Measurements from ENCODE around the gene CDON. TPM values are rescaled to one million over a fixed set of nuclear protein-coding genes. Genes with fewer than 3 reads are reported as not detected.

Gene CDON
- total RNA-seq, 1 experiment from 2014 or later = 17.1 TPM

DNA sequence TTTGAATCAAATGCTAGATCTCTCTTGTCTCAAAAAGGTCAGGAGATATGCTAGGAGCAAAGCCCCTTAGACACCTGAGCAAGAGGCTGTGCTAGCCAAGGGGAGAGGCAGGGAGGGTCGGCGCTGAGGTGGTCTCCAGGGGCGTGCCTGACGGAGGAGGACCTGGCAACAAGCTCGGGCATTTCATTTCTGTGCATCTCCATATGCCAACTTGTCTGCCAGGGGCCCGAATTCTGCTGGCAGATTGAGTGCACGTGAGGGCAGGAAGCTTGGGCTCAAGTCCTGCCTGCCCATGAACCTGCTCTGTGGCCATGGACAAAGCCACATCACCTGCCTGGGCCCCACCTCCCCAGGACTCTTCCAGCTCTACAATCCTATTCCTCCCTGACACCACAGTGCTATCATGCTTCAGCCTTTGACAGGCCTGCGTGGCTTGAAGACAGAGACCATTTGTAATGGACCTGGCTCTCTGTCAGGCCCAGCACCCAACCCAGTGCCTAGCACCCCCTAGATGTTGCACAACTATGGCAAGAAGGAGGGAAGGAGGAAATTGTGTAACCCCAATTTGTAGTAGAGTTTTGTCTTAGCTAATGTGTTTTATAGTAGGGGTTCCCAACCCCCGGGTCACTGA is 133.1 kb downstream of the CDON start:
- intact Hi-C loops (cut with micrococcal nuclease; ENCODE audit: unreplicated experiment) = no loop called here
- CTCF ChIA-PET = no interaction called here

DNA sequence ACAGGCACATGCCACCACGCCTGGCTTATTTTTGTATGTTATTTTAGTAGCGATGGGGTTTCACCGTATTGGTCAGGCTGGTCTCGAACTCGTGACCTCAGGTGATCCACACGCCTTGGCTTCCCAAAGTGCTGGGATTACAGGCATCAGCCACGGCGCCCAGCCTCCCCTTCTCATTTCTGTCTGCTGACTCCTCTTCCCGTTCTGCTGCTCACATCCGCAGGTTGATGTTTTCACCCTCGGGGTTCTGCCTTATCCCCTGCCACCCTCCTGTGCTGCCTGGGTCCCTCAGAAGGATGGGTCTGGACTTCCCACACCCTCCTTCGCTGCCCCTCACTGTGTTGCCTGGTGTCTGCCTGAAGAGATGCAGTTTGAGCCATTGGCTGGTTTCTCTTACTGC is 136.0 kb downstream of the CDON start:
- DNase-seq (ENCODE audit: low read depth, low spot score) = no peak
- no TSS peak for BruUV-seq (replicated peaks)

More for the DNA sequence above, 133.1 kb downstream of the CDON start:
- Histone ChIP-seq H3K36me3 (ENCODE audit: control insufficient read depth, insufficient read depth, low read length) (no peaks in the 10 kb centered on the region), H3K9me3 (ENCODE audit: control insufficient read depth, insufficient read depth, low read depth, low read length) (no peaks in the 10 kb centered on the region), H3K4me1 (ENCODE audit: control insufficient read depth, insufficient read depth, low read length) (peaks cover 4% of the 10 kb centered on the region; the same call in 1 of the 2 replicates), H3K4me3 (ENCODE audit: low read depth in 2 of 2, low read length in 2 of 2) (no peak overlapping the region), H3K27ac (ENCODE audit: low read length) (no peak overlapping the region), H3K27me3 (ENCODE audit: control insufficient read depth, insufficient read depth, low read length) (peaks cover 13% of the 10 kb centered on the region)
- POLR2A ChIA-PET = no interaction called here
- ATAC-seq (no peak), DNase-seq (ENCODE audit: low read depth, low spot score) (no peak)
- BruUV-seq (replicated peaks) = no TSS peak
- no peak for TF ChIP-seq TCF7L2 (IDR thresholded peaks at IDR 0.05; ENCODE audit: low read depth, low read length)
- TF ChIP-seq, protein P1, sequence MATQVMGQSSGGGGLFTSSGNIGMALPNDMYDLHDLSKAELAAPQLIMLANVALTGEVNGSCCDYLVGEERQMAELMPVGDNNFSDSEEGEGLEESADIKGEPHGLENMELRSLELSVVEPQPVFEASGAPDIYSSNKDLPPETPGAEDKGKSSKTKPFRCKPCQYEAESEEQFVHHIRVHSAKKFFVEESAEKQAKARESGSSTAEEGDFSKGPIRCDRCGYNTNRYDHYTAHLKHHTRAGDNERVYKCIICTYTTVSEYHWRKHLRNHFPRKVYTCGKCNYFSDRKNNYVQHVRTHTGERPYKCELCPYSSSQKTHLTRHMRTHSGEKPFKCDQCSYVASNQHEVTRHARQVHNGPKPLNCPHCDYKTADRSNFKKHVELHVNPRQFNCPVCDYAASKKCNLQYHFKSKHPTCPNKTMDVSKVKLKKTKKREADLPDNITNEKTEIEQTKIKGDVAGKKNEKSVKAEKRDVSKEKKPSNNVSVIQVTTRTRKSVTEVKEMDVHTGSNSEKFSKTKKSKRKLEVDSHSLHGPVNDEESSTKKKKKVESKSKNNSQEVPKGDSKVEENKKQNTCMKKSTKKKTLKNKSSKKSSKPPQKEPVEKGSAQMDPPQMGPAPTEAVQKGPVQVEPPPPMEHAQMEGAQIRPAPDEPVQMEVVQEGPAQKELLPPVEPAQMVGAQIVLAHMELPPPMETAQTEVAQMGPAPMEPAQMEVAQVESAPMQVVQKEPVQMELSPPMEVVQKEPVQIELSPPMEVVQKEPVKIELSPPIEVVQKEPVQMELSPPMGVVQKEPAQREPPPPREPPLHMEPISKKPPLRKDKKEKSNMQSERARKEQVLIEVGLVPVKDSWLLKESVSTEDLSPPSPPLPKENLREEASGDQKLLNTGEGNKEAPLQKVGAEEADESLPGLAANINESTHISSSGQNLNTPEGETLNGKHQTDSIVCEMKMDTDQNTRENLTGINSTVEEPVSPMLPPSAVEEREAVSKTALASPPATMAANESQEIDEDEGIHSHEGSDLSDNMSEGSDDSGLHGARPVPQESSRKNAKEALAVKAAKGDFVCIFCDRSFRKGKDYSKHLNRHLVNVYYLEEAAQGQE (IDR thresholded peaks at IDR 0.05; ENCODE audit: insufficient read depth in 1 of 2, low read depth in 2 of 2, low read length in 1 of 2) = no peak
- no peak for TF ChIP-seq POLR2AphosphoS5 (IDR thresholded peaks at IDR 0.05; ENCODE audit: low read depth, low read length)
- TF ChIP-seq SIN3A (IDR thresholded peaks at IDR 0.05; ENCODE audit: borderline replicate concordance, insufficient read depth, low read depth, low read length) = no peak
- TF ChIP-seq, protein P2, sequence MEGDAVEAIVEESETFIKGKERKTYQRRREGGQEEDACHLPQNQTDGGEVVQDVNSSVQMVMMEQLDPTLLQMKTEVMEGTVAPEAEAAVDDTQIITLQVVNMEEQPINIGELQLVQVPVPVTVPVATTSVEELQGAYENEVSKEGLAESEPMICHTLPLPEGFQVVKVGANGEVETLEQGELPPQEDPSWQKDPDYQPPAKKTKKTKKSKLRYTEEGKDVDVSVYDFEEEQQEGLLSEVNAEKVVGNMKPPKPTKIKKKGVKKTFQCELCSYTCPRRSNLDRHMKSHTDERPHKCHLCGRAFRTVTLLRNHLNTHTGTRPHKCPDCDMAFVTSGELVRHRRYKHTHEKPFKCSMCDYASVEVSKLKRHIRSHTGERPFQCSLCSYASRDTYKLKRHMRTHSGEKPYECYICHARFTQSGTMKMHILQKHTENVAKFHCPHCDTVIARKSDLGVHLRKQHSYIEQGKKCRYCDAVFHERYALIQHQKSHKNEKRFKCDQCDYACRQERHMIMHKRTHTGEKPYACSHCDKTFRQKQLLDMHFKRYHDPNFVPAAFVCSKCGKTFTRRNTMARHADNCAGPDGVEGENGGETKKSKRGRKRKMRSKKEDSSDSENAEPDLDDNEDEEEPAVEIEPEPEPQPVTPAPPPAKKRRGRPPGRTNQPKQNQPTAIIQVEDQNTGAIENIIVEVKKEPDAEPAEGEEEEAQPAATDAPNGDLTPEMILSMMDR (IDR thresholded peaks at IDR 0.05) = no peak
- in situ Hi-C loops (cut with HindIII; ENCODE audit: low pct_unique_long_range_greater_than_20kb, low sequenced_read_pairs) = loop anchor here (25.0 kb wide), 1 partner anchor 283 kb away; the partner anchor contains the start of genes FAM118B and RPUSD4

More for the DNA sequence above, 136.0 kb downstream of the CDON start:
- no peaks in the 10 kb centered on the region for H3K36me3 ChIP-seq (ENCODE audit: control insufficient read depth, insufficient read depth, low read length)
- no peak overlapping the region for H3K4me3 ChIP-seq (ENCODE audit: low read depth in 2 of 2, low read length in 2 of 2)
- no peaks in the 10 kb centered on the region for H3K9me3 ChIP-seq (ENCODE audit: control insufficient read depth, insufficient read depth, low read depth, low read length)
- peaks cover 11% of the 10 kb centered on the region for H3K27me3 ChIP-seq (ENCODE audit: control insufficient read depth, insufficient read depth, low read length)
- H3K4me1 ChIP-seq (ENCODE audit: control insufficient read depth, insufficient read depth, low read length) = peaks cover 3% of the 10 kb centered on the region; the same call in 1 of the 2 replicates
- H3K27ac ChIP-seq (ENCODE audit: low read length) = no peak overlapping the region
- ATAC-seq = no peak
- POLR2A ChIA-PET = no interaction called here
- intact Hi-C loops (cut with micrococcal nuclease; ENCODE audit: unreplicated experiment) (no loop called here), in situ Hi-C loops (cut with HindIII; ENCODE audit: low pct_unique_long_range_greater_than_20kb, low sequenced_read_pairs) (loop anchor here (25.0 kb wide), 1 partner anchor 286 kb away; the partner anchor contains the start of genes FAM118B and RPUSD4)
- CTCF ChIA-PET = interaction anchor here (0.7 kb wide), 1 partner anchor 1419 kb away, joined by 3 read pairs; no protein-coding TSS in a partner anchor
- TF ChIP-seq TCF7L2 (IDR thresholded peaks at IDR 0.05; ENCODE audit: low read depth, low read length) = no peak
- TF ChIP-seq, protein P2 (IDR thresholded peaks at IDR 0.05) = no peak
- TF ChIP-seq, protein P1 (IDR thresholded peaks at IDR 0.05; ENCODE audit: insufficient read depth in 1 of 2, low read depth in 2 of 2, low read length in 1 of 2) = no peak
- no peak for TF ChIP-seq SIN3A (IDR thresholded peaks at IDR 0.05; ENCODE audit: borderline replicate concordance, insufficient read depth, low read depth, low read length)
- TF ChIP-seq POLR2AphosphoS5 (IDR thresholded peaks at IDR 0.05; ENCODE audit: low read depth, low read length) = no peak

All from Panc1 (cell line).